ENCODE results near the gene PCDHGA8. TPM values are rescaled to one million over a fixed set of nuclear protein-coding genes. Genes with fewer than 3 reads are reported as not detected.
"Not testable (repeated sequence)": the region's sequence is repeated elsewhere in the genome, so short reads cannot be mapped to it uniquely, and the experiment has no call there.

PCDHGA8 gene
- total RNA-seq, 1 donor from 2014 or later = 8.5 TPM

DNA sequence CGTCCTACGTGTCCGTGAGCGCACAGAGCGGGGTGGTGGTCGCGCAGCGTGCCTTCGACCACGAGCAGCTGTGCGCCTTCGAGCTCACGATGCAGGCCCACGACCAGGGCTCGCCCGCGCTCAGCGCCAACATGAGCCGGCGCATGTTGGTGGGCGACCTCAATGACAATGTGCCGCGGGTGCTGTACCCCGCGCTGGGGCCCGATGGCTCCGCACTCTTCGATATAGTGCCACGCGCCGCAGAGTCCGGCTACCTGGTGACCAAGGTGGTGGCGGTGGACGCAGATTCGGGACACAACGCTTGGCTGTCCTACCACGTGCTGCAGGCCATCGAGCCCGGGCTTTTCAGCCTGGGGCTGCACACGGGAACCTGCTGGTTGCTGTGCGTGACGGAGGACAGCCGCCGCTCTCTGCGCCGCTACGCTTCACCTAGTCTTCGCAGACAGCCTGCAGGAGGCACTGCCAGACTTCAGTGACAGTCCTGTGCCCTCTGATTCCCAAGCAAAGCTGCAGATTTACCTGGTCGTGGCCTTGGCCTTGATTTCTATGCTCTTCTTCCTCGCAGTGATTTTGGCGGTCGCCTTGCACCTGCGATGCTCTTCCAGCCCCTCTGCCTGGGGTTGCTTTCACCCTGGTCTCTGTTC lies 35.5 kb downstream of the PCDHGA8 start:
- no peak overlapping the region for H3K27ac ChIP-seq (replicated peaks)
- H3K9me3 ChIP-seq (replicated peaks) = peaks cover 100% of the 10 kb centered on the region
- peaks cover 70% of the 10 kb centered on the region for H3K36me3 ChIP-seq
- H3K4me1 ChIP-seq = peaks cover 44% of the 10 kb centered on the region
- no peaks in the 10 kb centered on the region for H3K27me3 ChIP-seq (ENCODE audit: low read depth)
- TF ChIP-seq, protein P1, sequence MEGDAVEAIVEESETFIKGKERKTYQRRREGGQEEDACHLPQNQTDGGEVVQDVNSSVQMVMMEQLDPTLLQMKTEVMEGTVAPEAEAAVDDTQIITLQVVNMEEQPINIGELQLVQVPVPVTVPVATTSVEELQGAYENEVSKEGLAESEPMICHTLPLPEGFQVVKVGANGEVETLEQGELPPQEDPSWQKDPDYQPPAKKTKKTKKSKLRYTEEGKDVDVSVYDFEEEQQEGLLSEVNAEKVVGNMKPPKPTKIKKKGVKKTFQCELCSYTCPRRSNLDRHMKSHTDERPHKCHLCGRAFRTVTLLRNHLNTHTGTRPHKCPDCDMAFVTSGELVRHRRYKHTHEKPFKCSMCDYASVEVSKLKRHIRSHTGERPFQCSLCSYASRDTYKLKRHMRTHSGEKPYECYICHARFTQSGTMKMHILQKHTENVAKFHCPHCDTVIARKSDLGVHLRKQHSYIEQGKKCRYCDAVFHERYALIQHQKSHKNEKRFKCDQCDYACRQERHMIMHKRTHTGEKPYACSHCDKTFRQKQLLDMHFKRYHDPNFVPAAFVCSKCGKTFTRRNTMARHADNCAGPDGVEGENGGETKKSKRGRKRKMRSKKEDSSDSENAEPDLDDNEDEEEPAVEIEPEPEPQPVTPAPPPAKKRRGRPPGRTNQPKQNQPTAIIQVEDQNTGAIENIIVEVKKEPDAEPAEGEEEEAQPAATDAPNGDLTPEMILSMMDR (IDR thresholded peaks at IDR 0.05; ENCODE audit: borderline replicate concordance) = no peak
- H3K4me3 ChIP-seq = no peak overlapping the region
- intact Hi-C loops (cut with micrococcal nuclease) = no loop called here
- DNase-seq = no peak

DNA sequence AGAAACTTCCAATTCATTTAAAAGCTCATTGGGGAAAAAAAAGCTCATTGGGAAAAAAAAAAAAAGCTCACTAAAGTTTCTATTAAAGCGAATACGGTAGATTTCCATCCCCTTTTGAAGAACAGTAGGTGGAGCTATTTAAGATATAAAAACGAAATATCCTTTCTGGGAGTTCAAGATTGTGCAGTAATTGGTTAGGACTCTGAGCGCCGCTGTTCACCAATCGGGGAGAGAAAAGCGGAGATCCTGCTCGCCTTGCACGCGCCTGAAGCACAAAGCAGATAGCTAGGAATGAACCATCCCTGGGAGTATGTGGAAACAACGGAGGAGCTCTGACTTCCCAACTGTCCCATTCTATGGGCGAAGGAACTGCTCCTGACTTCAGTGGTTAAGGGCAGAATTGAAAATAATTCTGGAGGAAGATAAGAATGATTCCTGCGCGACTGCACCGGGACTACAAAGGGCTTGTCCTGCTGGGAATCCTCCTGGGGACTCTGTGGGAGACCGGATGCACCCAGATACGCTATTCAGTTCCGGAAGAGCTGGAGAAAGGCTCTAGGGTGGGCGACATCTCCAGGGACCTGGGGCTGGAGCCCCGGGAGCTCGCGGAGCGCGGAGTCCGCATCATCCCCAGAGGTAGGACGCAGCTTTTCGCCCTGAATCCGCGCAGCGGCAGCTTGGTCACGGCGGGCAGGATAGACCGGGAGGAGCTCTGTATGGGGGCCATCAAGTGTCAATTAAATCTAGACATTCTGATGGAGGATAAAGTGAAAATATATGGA lies 38.1 kb downstream of the PCDHGA8 start, which contains the start of gene PCDHGA12:
TSS of gene PCDHGA12 (plus strand) at position 176 of the 782 bp plus-strand sequence. CDS start at position 429, 253 bp downstream.
- Histone ChIP-seq H3K9me3 (replicated peaks) (peaks cover 100% of the 10 kb centered on the region), H3K27me3 (ENCODE audit: low read depth) (no peaks in the 10 kb centered on the region), H3K36me3 (peaks cover 55% of the 10 kb centered on the region), H3K4me3 (peak within 1 kb of the TSS; percentile 58), H3K27ac (replicated peaks) (peak within 1 kb of the TSS; percentile 65), H3K4me1 (peaks cover 24% of the 10 kb centered on the region)
- intact Hi-C loops (cut with micrococcal nuclease) = loop anchor here (10.0 kb wide), 1 partner anchor 94 kb away; no protein-coding TSS in a partner anchor
- DNase-seq = peak; percentile 50
- TF ChIP-seq, protein P1 (IDR thresholded peaks at IDR 0.05; ENCODE audit: borderline replicate concordance) = peak; percentile 70

DNA sequence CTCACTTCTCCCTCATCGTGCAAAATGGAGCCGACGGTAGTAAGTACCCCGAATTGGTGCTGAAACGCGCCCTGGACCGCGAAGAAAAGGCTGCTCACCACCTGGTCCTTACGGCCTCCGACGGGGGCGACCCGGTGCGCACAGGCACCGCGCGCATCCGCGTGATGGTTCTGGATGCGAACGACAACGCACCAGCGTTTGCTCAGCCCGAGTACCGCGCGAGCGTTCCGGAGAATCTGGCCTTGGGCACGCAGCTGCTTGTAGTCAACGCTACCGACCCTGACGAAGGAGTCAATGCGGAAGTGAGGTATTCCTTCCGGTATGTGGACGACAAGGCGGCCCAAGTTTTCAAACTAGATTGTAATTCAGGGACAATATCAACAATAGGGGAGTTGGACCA lies 38.9 kb downstream of the PCDHGA8 start:
- Histone ChIP-seq H3K9me3 (replicated peaks) (peaks cover 100% of the 10 kb centered on the region), H3K4me1 (peaks cover 22% of the 10 kb centered on the region), H3K27ac (replicated peaks) (no peak overlapping the region), H3K27me3 (ENCODE audit: low read depth) (no peaks in the 10 kb centered on the region), H3K36me3 (peaks cover 50% of the 10 kb centered on the region), H3K4me3 (peak overlapping the region; percentile 58)
- no peak for DNase-seq
- TF ChIP-seq, protein P1 (IDR thresholded peaks at IDR 0.05; ENCODE audit: borderline replicate concordance) = no peak
- intact Hi-C loops (cut with micrococcal nuclease) = loop anchor here (10.0 kb wide), 1 partner anchor 94 kb away; no protein-coding TSS in a partner anchor

DNA sequence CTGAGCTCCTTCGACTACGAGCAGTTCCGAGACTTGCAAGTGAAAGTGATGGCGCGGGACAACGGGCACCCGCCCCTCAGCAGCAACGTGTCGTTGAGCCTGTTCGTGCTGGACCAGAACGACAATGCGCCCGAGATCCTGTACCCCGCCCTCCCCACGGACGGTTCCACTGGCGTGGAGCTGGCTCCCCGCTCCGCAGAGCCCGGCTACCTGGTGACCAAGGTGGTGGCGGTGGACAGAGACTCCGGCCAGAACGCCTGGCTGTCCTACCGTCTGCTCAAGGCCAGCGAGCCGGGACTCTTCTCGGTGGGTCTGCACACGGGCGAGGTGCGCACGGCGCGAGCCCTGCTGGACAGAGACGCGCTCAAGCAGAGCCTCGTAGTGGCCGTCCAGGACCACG lies 39.9 kb downstream of the PCDHGA8 start:
- Histone ChIP-seq H3K36me3 (peaks cover 40% of the 10 kb centered on the region), H3K9me3 (replicated peaks) (peaks cover 99% of the 10 kb centered on the region), H3K4me1 (peaks cover 22% of the 10 kb centered on the region), H3K4me3 (peak overlapping the region; percentile 58)
- DNase-seq; H3K27ac ChIP-seq (replicated peaks); H3K27me3 ChIP-seq (ENCODE audit: low read depth): not testable (repeated sequence)
- intact Hi-C loops (cut with micrococcal nuclease) = loop anchor here (10.0 kb wide), 1 partner anchor 92 kb away; no protein-coding TSS in a partner anchor

DNA sequence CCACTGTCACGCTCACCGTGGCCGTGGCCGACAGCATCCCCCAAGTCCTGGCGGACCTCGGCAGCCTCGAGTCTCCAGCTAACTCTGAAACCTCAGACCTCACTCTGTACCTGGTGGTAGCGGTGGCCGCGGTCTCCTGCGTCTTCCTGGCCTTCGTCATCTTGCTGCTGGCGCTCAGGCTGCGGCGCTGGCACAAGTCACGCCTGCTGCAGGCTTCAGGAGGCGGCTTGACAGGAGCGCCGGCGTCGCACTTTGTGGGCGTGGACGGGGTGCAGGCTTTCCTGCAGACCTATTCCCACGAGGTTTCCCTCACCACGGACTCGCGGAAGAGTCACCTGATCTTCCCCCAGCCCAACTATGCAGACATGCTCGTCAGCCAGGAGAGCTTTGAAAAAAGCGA lies 40.3 kb downstream of the PCDHGA8 start:
- not testable (repeated sequence) for H3K27me3 ChIP-seq (ENCODE audit: low read depth); H3K27ac ChIP-seq (replicated peaks); H3K4me3 ChIP-seq; DNase-seq
- Histone ChIP-seq H3K4me1 (peaks cover 22% of the 10 kb centered on the region), H3K36me3 (peaks cover 36% of the 10 kb centered on the region), H3K9me3 (replicated peaks) (peaks cover 99% of the 10 kb centered on the region)
- intact Hi-C loops (cut with micrococcal nuclease) = loop anchor here (10.0 kb wide), 1 partner anchor 92 kb away; no protein-coding TSS in a partner anchor

DNA sequence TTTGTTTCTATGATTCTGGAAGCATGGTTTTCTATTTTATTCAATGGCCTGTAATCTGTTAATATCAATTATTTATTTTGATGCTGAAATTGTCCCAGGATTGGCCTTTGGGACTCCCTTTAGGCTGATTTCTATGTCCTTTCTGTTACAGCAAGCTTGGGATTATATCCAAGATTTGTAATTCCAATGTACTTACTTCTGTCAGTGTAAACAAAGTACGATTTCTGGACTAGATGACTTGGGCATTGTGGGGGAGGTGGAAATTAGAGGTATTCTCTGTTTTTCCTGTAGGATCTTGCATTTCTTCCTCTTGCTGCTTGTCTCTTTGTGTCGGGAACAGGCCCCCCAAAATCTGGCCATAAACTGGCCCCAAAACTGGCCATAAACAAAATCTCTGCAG lies 41.6 kb downstream of the PCDHGA8 start:
- TF ChIP-seq, protein P1 (IDR thresholded peaks at IDR 0.05; ENCODE audit: borderline replicate concordance) = no peak
- intact Hi-C loops (cut with micrococcal nuclease) = loop anchor here (10.0 kb wide), 1 partner anchor 91 kb away; no protein-coding TSS in a partner anchor
- H3K27me3 ChIP-seq (ENCODE audit: low read depth) = no peaks in the 10 kb centered on the region
- H3K27ac ChIP-seq (replicated peaks) = no peak overlapping the region
- H3K4me1 ChIP-seq = peaks cover 22% of the 10 kb centered on the region
- no peak overlapping the region for H3K4me3 ChIP-seq
- H3K9me3 ChIP-seq (replicated peaks) = peaks cover 95% of the 10 kb centered on the region
- H3K36me3 ChIP-seq = peaks cover 23% of the 10 kb centered on the region
- no peak for DNase-seq

Measured in left ventricle myocardium inferior (tissue), 1 donor.